OCI-LY1 (cell line): Measurements from ENCODE around the gene EXOC6B.

ENCODE experiments used
- EZH2 ChIP-seq: fragments of 200-600 bp; sonication (generic), shearing (Covaris generic); IDR thresholded peaks from 2 replicates; pipeline ENCODE4 v1.8.0; 2017; ENCODE audit warnings: borderline replicate concordance, mixed run types, mild to moderate bottlenecking, antibody characterized with exemption, low read length, moderate library complexity, mixed read lengths
- TF ChIP-seq, protein P1 (sequence below): fragments of 200-600 bp; sonication (generic), shearing (Covaris generic); IDR thresholded peaks from 2 replicates; pipeline ENCODE4 v1.5.1; 2017; ENCODE audit warnings: mild to moderate bottlenecking, antibody characterized with exemption, low read length, moderate library complexity, mixed read lengths

DNA sequence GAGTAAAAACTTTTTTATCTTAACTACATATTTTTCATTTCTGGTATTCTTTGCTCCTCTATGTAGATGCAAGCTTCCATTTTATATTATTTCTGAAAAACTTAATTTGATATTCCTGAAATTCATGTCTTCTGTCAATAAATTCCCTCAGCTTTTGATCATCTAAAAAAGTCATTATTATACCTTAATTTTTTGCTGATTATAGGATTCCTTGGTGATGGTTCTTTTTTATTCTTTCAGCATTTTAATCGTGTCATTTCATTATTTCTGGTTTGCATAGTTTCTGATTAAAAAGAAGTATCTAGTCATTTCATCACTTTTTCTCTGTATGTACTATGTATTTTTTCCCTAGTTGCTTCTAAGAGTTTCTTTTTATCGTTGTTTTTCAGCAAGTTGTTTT lies 436.4 kb downstream of the EXOC6B start:
- TF ChIP-seq, protein P1, sequence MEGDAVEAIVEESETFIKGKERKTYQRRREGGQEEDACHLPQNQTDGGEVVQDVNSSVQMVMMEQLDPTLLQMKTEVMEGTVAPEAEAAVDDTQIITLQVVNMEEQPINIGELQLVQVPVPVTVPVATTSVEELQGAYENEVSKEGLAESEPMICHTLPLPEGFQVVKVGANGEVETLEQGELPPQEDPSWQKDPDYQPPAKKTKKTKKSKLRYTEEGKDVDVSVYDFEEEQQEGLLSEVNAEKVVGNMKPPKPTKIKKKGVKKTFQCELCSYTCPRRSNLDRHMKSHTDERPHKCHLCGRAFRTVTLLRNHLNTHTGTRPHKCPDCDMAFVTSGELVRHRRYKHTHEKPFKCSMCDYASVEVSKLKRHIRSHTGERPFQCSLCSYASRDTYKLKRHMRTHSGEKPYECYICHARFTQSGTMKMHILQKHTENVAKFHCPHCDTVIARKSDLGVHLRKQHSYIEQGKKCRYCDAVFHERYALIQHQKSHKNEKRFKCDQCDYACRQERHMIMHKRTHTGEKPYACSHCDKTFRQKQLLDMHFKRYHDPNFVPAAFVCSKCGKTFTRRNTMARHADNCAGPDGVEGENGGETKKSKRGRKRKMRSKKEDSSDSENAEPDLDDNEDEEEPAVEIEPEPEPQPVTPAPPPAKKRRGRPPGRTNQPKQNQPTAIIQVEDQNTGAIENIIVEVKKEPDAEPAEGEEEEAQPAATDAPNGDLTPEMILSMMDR, result no peak
- no peak for TF ChIP-seq EZH2
